C4-2B (cell line): ENCODE results near the gene CLEC2A.

Source experiments
- H3K27ac ChIP-seq: fragments of 450-650 bp; 2 replicates; pipeline ENCODE4 v1.5.1; 2017
- ZFX ChIP-seq: fragments of 450-650 bp; IDR thresholded peaks from 2 replicates; pipeline ENCODE4 v1.6.1; 2017
- TF ChIP-seq, protein P1 (sequence below): fragments of 450-650 bp; conservative IDR thresholded peaks from 2 replicates; pipeline ENCODE4 v1.5.1; 2017; ENCODE audit warnings: mild to moderate bottlenecking

The CLEC2A gene

DNA sequence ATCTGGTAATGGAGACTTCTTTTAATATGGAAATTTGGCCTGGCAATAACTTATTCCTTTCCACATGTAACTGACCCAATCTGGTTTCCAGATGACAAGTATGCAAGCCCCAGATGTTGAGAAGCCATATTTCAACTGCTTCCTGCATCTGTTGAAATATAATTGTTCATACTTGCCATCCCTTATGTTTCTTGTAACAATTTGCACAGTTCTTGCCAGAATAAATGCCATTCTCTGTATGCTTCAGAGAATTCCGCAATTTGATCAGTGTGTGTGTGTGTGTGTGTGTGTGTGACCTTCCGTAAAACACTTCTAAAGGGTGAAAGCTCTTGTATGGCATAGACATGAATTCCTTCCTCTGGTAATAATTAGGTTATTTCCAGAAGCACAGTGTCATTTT, 1.8 kb upstream of the CLEC2A start:
- no peak for TF ChIP-seq ZFX
- TF ChIP-seq, protein P1, sequence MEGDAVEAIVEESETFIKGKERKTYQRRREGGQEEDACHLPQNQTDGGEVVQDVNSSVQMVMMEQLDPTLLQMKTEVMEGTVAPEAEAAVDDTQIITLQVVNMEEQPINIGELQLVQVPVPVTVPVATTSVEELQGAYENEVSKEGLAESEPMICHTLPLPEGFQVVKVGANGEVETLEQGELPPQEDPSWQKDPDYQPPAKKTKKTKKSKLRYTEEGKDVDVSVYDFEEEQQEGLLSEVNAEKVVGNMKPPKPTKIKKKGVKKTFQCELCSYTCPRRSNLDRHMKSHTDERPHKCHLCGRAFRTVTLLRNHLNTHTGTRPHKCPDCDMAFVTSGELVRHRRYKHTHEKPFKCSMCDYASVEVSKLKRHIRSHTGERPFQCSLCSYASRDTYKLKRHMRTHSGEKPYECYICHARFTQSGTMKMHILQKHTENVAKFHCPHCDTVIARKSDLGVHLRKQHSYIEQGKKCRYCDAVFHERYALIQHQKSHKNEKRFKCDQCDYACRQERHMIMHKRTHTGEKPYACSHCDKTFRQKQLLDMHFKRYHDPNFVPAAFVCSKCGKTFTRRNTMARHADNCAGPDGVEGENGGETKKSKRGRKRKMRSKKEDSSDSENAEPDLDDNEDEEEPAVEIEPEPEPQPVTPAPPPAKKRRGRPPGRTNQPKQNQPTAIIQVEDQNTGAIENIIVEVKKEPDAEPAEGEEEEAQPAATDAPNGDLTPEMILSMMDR = no peak
- no peak overlapping the region for H3K27ac ChIP-seq

DNA sequence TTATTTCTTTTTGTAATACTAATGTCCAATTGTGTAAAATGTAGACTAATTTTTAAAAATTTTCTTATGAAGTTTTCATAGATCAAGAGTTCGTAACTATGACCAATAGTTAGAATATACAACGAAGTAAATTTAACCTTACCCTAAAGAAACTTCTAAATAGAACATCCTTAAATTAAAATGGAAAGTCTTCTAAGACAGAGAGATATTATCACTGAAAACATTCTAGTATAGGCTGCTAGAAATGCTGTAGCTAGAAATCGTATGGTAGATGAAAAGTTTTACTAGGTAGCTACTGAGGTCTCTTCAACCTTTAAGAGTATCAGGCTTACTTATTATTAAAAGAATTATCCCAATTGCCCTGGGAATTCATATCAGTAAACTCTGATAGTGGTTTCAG, 925 bp downstream of the CLEC2A start:
- TF ChIP-seq, protein P1 = no peak
- no peak for TF ChIP-seq ZFX
- no peak overlapping the region for H3K27ac ChIP-seq

DNA sequence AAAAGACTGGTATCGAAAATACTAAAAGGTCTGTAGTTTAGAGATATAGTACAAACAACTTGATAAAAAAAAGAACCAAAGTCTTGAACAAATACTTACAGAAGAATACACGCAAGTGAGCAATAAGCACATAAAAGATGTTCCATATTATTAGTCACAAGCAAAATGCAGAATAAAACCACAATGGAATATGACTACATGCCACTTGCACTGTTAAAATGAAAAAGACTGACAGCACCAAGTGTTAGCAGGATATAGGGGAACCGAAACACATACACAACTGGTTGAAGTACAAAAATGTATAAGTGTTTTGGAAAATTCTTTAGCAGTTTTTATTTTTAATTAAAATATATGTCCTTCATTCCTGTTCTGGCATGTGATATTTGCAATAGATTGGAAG, 3.6 kb downstream of the CLEC2A start:
- TF ChIP-seq, protein P1 = no peak
- no peak for TF ChIP-seq ZFX

DNA sequence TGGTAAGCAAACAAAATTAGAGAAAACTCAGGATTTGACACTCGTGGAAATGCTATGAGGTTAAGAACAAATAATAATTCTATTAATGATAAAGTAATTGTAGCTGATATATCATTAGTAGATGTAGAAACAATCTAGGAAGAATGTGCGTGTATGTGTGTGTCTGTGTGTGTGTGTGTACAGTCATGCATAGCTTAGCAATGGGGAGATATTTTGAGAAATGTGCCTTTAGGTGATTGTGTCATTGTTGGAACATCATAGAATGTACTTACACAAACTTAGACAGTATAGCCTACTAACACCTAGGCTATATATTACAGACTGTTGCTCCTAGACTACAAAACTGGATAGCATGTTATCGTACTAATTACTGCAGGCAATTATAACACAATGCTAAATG, 5.3 kb downstream of the CLEC2A start:
- TF ChIP-seq, protein P1 = no peak
- no peak for TF ChIP-seq ZFX
- no peak overlapping the region for H3K27ac ChIP-seq

More for the DNA sequence above, 3.6 kb downstream of the CLEC2A start:
- H3K27ac ChIP-seq = no peak overlapping the region

DNA sequence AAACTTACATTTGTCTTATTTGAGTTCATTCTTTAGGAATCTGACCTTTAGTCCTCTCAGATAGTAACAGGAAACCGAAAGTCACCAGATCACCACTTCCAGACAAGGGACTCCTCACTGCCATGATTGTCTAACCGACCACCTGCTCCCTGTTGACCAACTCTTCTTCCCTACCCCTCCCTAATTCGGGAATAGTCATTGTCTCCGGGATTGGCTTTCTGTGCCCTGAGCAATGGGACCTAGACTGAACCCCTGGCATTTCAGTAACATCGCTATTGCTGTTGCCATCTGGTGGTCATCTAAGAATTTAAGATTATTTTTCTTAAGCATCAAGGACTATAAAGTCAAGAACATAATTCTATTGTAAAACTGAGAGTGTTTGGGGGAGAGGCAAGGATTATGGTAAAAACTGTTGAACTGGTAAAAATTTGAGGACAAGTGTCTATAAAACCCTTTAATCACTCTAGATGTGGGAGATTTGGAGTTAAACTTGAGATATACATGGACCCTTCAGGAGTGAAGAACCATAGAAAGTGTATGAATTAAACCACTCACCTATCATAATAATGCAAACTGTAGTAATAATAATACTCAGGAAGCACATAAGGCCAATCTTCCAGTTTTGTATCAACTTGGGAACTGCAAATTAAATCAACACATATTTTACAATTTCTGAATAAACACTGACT, 6.3 kb downstream of the CLEC2A start:
- H3K27ac ChIP-seq = no peak overlapping the region
- TF ChIP-seq, protein P1 = peak; percentile 74
- no peak for TF ChIP-seq ZFX

DNA sequence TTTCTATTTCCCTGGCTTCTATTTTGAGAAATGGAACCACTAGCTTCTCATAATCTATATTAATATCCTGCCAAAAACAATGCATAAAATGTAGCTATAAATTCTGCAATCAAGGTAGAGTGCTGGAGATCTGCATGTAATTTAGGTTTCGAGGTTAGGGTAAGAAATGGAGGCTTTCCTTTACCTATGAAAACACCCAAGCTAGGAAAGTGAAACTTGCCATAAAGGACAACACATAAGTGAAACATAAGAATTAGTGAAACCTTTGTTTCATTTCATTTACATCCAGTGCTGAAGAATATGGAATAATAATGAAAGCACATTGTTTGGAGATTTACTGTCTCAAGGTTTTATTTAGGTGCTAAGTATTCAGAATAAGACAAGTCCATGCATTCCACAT, 9.7 kb downstream of the CLEC2A start:
- TF ChIP-seq, protein P1 = no peak
- no peak for TF ChIP-seq ZFX

DNA sequence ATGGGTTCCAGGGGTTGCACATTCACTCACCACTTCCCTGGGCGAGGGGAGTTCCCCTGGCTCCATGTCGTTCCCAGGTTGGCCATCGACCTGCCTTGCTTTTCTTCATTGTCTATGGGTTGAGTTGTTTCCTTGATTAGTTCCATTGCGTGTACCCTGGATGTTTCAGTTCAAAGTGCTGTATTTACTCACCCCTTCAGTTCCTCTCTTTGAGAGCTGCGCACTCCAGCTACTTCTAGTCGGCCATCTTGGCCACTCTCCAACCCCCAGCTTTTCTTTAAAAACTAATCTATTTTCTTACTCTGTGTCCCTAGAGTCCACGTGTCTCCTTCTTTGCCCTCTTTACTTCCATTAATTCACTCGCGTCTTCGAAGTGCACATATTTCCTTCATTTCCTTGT, 11.7 kb downstream of the CLEC2A start:
- no peak for TF ChIP-seq ZFX
- TF ChIP-seq, protein P1 = no peak

More for the DNA sequence above, 9.7 kb downstream of the CLEC2A start:
- H3K27ac ChIP-seq = no peak overlapping the region

More for the DNA sequence above, 11.7 kb downstream of the CLEC2A start:
- H3K27ac ChIP-seq = no peak overlapping the region
